HG03159 (cell line): ENCODE results near the gene PUDP.

Source experiments
- ATAC-seq: cut with Tn5 transposase; IDR thresholded peaks from one replicate; pipeline ENCODE4 v1.9.1; 2021; ENCODE audit warnings: mild to moderate bottlenecking, moderate library complexity; ENCODE audit not compliant: unreplicated experiment

The PUDP gene

DNA sequence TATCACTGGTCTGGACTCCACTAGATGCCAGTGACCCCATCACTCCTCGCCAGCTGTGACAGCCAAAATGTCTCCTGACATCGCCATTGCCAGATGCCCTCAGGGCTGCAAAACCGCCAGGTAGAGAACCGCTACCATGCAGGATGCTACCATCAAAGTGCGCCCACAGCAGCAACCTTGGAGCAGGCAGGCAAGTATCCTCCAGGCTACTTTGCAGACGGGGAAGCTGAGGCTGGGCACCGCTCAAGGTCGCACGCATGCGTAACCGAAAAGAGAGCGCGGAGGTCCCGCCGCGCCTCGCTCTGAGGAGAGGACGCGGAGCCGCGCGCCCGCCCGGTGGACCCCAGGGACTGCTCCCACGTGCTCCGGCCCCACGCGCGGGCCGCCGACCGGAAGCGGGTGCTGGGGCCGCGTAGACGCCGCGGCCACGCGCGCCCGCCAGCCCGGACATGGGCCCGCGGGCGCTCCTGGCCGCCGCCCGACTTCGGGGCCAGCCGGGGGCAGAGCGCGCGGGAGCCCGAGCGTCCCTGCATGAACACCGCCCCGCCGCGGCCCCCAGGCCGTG lies 458 bp downstream of the PUDP start, which contains the start of gene STS:
STS (plus strand) TSS at position 300 of the 565 bp plus-strand sequence. CDS start 105,488 bp downstream, outside the sequence.
- ATAC-seq: peak; percentile 38

DNA sequence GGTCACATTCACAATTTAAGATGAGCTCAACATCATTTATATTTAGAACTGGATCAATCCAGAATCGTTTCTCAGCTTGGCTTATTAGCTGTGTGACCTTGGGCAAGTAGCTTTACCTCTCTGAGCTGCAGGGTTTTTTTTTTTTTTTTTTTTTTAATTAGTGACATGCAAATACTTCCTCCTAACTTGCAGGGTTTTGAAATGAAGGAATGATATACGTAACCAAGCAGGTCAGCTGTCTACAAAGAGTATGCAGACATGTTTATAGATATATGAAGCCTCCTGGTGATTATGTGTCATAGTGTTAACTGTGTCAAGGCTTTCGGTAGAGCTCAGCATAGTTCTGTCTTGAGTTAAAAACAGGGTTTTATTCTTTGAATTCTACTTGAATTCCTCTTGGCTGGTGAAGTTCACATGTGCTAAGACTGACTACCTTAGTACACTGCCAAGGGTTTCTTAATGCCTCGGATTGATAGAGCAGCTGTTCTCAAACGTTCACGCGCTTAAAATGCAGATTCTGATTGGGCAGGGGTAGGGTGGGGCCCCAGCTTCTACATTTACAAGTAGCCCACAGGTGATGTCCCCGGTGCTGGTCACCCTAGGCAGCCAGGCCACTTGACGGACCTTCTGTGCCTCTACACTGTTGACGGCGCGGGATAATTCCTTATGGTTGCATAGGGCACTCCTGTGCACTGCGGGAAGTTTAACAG lies 1.1 kb downstream of the PUDP start:
- peak; percentile 25 for ATAC-seq

DNA sequence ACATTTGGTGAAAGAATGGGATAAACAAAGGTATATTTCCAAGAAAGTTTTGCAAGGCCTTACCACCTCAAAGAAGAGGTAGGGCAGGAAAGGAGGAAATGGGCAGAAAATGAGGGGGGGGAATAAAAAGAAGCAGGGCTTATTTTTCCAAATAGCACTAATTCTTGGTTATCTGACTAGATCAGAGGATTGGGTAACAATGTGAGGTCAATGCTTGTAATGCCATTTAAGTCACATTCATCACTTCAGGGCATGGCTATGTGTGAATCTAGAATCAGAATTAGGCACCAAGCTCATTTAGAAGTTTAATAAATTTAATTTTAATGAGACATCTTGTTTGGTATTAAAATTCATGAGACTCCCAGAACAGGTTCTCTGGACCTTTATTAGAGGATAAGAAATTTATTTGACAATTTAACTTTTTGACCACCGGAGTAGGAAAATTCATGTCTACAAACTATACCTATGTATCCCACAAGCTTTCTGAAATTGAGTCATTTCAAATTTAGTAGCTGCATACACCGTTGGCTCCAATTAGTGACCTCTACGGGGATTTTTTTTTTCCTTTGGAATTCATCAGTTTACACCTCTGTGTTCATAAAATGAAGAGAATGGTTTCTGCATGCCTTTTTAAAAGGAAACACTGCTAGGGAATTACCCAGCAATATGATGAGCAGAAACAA lies 1.8 kb downstream of the PUDP start:
- ATAC-seq: no peak

DNA sequence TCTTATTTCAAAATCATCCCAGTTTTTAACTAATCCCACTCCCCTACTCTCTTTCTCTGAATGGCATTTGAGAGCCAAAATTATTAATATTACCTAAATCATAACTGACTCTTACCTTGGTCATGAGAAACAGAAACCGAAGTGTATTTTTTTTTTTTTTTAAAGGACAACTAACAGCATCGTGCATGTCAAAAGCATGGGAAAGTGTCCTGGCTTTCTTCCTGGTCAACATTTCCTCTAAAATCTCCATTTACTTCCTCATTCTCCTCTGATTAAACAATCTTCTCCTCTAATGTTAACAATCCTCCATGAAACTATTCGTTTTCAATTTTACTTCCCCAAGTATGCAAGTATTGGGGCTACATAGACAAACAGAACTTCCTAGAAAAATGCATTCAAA lies 2.5 kb downstream of the PUDP start:
- no peak for ATAC-seq

DNA sequence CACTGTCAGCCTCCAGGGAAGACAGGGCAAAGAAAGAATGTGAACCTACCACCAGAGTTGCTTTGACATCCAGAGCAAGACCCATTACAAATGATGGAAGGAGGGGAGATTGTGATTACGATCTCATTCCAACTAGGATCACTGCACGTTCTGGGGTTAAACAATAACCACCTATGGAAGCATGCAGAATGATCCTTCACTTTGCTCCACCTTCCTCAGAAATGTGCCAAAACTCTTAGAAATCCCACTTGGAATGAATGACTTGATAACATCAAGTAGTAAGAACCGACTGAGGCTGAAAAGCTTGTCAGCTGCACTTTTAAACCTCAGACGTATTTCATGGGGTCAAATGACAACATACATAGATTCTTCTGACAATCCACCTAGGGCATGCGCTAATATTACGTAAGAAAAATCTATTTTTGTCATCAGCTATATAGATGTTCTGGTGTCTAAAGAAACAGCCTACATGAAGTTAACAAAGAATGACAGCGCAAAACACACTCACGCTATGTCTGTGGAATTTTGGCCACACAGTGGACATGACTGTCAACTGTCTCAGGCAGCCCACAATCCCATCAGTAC lies 3.9 kb downstream of the PUDP start:
- no peak for ATAC-seq

DNA sequence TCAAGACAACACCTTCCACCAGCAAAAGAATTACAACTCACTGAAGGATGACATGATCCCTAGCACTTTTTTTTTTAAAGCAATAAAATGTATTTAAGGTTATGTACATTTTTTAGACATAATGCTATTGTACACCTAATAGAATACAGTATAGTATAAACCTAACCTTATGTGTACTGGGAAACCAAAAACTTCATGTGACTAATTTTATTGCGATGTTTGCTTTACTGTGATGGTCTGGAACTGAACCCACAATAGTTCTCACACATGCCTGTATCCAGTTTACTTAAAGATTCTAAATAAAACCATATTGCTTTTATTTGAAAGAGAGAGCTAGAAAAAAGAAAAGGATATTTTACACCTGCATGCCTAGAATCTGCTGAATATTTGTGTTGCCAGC lies 4.9 kb downstream of the PUDP start:
- ATAC-seq: no peak

DNA sequence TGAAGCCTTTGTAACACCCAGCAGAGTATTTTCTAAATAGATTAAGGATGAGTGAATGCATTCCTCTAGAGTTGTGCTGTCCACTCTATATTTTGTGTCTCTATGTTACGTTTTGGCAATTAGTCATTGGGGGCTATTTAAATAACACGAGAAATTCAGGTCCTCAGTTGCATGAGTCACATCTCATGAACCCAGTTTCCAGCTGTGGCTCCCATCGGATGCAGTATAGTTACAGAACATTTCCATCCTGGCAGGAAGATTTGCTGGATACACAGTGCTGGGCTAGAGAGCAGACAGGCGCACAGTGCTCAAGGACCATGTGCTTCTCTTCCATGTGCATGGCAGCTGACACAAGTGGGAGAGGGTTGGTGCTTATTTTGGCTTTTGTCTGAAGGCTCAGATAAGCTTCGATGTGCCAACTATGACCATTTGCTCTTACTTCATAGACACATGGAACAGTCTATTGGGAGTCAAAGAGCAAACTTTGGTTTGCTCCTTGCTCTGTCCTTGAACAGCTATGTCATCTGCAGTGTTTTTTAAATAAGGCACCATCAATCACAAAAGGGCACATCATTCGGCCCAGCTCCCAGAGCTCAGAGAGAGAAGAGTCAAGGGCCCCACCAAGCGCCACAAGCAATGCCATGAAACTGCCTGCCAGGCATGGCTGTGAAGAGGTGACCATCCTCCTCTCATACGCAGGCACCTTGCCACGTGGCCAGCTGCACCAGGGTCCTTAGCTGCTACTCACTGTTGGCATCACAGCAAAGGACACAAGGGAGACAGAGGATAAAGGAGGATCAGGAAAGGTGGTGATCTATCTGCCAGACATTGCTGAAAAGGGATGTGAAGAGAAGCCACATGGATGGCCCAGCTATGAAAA lies 8.5 kb downstream of the PUDP start:
- no peak for ATAC-seq

DNA sequence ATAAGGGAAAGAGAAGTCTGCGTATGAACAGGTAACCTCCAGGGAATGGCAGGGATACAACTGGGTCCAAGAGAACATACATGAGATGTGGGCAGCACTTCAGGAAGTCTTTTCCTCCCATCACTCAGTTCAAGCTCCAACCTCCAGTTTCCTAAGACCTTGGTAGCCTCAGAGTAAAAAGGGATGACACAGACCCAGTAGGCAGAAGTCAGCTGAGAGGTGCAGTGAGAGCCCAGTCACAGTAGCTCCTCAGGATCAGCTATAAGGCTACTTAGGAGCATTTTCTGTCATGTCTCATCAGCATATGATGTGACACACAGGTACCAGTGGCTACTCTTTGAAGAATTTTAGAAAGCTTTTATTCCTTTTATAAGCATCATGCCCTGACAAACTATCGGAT lies 13.0 kb downstream of the PUDP start:
- ATAC-seq: no peak

DNA sequence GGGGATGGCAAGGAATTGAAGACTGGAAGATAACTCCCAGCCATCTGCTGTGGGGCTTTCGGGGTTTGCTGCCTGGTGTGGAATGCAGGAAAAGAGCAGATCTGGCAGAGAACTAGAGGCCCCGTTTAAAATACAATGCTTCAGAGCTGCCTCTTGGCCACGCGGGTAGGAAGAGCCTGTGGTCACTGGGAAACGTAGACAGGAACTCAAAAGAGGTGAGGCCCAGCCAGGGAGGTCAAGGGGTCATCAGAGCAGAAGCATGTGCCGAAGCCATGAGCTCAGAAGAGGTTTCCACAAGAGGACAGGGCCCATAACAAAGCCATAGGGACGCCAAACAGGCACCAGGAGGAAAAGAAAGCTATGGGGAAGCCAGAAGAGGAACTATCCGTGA lies 14.9 kb downstream of the PUDP start:
- peak; percentile 5 for ATAC-seq

DNA sequence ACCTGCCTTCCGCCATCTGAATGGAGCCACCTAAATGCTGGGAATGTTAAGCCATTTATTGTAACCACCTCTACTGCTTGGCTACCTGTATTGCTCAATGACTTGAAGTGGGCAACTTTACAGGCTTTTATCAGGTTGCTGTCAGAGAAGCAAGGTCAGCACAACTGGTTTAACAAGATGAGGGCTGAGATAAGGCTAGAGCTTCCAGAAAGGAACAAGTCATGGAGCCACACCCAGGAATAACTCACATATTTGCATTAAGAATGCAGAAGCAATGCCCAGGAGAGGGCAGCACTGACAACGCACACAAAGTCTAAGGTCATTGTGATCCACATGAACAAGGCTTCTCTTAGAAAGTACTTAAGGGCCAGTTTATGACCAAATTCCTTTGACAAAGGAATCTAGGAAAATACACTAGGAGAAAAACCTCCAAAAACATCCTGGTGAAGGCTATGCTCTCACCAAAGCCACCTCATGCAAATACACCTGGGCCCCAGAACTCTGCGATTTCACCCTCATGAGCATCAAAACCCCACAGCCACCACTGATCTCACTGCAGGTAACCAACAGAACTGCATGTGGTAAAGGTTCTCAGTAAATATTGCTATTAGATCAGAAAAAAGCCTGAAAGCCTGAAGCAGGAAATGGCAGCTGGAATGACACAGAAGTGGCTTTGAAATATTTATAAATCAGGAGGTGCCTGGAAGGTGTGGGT lies 15.5 kb downstream of the PUDP start:
- peak; percentile 82 for ATAC-seq

DNA sequence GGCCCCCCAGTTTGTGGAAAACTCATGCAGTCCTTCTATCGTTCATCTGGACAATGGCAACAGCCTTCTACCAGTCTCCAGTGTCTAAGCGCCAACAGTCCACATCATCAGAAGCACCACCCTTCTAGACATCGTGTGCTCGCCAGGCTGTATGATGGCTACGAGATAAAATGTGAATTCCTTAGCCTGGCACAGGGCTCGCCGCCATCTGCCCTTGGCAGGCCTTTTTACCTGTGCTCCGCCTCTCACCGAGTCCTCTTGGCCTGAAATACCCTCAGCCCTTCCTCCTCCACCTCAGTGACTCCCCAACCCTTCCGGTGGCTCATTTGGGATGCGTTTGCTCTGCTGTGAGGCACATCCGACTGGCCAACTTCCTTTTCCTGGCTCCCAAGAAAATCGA lies 16.3 kb downstream of the PUDP start:
- no peak for ATAC-seq

DNA sequence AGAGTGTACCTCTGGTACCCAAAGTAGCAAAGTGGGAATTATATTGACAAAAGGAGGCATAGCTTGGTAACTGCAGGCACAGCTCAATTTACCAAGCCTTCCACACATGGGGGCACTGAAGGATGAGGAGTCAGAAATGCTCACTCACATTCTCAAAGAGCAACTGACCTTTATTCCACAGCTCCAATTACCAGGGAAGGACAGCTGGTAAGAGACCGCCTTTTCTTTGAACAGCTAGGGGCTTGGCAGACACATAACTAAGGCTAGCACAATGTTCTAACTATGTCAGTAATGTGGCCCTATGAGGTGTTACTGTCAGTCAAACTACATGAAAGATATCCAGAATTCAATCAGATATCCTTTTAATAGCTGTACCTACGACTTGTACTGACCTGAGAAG lies 20.9 kb downstream of the PUDP start:
- ATAC-seq: no peak

DNA sequence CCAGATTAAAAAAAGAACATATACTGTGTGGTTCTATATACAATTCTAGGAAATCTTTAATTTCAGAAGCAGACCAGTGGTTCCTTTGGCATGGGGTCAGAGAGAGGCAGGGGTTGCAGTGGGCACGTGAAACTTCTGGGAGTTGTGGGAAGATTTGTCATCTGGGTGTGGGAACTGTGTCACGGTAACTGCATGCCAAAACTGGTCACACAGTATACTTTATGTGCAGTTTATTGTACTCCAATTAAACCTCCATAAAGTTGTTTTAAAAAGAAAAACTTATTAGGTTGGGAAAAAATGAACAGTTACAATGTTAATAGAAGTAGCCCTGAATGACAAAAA lies 27.1 kb downstream of the PUDP start:
- no peak for ATAC-seq

DNA sequence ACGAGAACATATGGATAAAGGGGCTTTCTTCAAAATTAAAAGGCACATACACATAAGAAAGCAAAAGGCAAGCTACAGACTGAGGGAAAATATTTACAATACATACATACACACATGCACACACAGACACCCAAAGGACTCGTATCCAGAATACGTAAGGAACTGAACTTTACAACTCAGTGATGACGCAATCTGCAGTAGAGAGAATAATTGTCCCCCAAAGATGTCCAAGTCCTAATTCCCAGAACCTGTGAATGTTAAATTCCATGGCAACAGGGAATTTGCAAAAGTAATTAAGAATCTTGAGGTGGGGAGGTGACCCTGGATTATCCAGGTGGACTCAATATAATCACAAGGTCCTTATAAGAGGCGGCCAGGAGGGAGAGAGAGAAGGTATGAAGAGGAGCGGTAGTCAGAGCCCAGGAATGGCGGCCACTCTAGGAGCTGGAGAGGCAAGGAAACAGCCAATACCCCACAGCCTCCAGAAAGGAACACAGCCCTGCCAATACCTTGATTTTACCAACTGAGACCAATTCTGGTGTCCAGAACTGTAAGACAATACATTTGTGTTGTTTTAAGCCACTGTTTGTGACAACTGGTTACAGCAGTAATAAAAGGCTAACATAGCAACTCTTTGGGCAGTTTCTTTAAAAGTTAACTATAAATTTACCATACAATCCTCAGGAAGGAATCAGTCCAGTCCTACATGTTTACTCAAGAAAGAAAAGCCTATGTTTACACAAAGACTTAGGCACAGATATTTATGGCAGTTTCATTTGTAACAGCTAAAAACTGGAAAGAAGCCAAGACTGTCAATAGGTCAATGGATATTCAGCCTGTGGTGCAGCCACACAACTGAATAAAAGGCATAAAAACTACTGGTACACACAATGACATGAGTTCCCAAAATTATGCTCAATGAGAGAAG lies 27.7 kb downstream of the PUDP start:
- no peak for ATAC-seq

DNA sequence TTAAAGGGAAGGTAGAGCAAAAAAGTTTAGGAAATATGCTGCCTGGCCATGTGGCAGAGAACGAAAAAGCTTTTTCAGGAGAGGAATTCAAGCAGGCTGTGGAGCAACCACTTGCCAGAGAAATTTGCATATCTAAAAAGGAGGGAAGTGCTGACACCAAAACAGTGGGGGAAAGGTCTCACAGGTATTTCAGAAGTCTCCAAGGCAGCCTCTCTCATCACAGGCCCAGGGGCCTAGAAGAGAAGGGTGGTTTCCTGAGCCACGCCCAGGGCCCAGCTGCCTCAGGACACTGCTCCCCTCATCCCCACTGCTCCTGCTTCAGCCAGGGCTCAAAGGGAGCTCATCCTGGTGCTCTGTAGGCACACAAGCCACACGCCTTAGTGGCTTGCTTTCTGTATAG lies 30.4 kb downstream of the PUDP start:
- ATAC-seq: no peak

DNA sequence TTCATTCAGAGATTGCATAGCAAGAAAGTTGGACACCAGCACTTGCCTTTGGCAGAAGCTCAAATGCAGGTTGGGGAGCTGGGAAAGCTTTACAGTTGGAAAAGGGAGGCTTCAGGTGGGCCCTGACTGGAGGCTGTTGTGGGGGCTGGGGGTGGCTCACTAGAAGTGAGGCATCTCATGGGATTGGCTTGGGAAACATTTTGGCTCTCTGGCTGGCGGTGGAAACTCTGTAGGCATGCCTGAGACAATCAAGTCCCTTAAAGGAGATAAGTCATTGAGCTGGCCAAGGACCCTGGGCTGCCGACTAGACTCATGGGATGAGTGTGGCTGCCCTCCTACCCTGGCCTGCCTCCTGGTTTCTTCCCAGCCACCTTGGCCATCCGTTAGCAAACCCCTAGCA lies 31.9 kb downstream of the PUDP start:
- no peak for ATAC-seq

DNA sequence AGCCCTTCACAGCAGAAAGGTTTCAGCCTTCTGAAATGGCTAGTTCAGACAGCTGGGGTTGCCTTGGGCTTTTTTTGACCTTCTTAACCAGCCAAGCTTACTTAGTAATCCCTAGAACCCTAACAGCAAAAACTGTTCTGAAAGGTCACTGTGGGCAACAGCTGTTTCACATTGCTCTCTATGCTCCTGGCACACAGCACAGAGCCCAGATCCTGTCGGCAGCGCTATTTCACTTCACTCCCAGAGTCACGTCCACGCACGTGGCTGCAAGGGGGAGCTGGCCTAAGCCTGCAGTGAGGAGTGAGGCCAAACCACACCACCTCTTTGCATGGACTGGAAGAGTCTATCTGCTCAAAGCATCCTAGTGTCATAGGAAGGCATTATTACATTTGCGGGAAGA lies 32.4 kb downstream of the PUDP start:
- ATAC-seq: peak; percentile 64

DNA sequence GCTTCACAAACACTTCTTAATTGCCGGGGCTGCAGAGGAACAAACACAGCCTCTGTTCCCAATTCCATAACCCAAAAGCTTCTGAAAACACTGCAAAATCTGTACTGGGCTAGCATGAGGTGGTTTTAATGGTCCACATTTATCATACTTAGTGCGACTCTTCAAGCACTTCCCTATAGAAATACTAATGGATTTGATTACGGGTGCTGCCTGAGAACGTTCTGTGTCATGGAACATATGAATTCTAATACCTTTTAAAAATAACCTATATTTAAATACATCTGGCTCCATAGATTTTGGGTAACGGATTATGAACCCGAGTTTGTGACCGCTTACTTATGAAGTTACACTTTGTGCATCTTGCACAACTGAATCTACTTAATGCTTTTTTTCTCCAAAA lies 35.9 kb downstream of the PUDP start:
- no peak for ATAC-seq

DNA sequence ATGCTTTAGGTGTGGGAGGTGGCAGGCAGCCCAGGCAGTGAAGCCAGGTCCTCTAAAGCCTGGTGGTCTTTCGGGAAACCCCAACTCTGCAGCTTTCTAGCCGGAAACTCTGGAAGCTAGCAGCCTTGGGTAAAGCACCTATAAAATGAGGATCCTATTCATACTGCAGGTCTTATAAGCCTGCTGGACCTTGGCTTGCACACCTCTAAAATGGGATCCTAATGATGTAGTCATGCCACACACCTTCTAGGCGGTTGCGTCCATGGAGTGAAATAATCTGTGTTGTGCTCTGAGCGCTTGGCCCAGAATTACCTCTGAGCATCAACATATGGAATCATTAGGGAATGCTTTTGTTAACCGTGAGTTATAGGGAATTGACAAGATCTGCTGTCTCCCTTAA lies 36.4 kb downstream of the PUDP start:
- no peak for ATAC-seq
